Measurements from ENCODE around the gene BMP7.

BMP7 gene

DNA sequence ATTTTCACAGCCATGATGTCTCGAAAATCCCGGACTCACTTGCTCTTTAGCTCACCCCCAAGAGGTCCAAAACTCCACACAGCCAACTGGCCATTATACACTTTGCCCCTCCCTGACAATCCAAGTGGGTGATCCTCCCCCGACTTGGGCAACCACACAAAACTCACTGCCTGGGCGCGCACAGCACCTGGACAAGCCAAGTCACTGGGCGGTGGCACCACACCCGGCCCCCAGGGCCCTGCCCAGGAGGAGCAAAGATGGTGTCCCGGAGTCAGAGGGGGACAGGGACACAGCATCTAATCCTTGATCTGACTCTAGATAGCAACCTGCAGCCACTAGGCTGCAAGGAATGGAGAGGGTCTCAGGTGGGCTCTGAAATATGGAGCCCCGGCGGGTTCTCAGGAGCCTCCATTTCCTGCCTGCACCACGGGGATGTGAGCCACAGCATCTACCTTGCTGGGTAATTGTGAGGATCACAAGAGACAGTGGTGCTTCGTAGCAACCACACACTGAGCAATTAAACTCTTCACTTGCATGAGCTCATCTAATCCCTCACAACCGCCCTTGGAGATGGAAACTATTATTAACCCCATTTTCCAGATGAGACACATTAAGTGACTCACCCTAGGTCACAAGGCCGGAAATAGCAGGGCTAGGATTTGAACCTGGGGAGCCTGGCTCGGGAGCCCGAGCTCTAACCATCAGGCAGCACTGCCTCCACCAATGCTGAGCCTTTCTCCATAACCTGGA is 66.6 kb downstream of the BMP7 start:
- TF ChIP-seq, protein P1, sequence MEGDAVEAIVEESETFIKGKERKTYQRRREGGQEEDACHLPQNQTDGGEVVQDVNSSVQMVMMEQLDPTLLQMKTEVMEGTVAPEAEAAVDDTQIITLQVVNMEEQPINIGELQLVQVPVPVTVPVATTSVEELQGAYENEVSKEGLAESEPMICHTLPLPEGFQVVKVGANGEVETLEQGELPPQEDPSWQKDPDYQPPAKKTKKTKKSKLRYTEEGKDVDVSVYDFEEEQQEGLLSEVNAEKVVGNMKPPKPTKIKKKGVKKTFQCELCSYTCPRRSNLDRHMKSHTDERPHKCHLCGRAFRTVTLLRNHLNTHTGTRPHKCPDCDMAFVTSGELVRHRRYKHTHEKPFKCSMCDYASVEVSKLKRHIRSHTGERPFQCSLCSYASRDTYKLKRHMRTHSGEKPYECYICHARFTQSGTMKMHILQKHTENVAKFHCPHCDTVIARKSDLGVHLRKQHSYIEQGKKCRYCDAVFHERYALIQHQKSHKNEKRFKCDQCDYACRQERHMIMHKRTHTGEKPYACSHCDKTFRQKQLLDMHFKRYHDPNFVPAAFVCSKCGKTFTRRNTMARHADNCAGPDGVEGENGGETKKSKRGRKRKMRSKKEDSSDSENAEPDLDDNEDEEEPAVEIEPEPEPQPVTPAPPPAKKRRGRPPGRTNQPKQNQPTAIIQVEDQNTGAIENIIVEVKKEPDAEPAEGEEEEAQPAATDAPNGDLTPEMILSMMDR (IDR thresholded peaks at IDR 0.05; ENCODE audit: extremely low read depth, missing control alignments), result no peak
- DNase-seq (ENCODE audit: low spot score), result no peak

GRCh38 chr20:57198132-57199072 is 68.0 kb downstream of the BMP7 start:
- DNase-seq (ENCODE audit: low spot score), result no peak
- TF ChIP-seq, protein P1 (IDR thresholded peaks at IDR 0.05; ENCODE audit: extremely low read depth, missing control alignments), result no peak

GRCh38 chr20:57197352-57198131 is 68.9 kb downstream of the BMP7 start:
- DNase-seq (ENCODE audit: low spot score), result no peak
- TF ChIP-seq, protein P1 (IDR thresholded peaks at IDR 0.05; ENCODE audit: extremely low read depth, missing control alignments), result no peak

DNA sequence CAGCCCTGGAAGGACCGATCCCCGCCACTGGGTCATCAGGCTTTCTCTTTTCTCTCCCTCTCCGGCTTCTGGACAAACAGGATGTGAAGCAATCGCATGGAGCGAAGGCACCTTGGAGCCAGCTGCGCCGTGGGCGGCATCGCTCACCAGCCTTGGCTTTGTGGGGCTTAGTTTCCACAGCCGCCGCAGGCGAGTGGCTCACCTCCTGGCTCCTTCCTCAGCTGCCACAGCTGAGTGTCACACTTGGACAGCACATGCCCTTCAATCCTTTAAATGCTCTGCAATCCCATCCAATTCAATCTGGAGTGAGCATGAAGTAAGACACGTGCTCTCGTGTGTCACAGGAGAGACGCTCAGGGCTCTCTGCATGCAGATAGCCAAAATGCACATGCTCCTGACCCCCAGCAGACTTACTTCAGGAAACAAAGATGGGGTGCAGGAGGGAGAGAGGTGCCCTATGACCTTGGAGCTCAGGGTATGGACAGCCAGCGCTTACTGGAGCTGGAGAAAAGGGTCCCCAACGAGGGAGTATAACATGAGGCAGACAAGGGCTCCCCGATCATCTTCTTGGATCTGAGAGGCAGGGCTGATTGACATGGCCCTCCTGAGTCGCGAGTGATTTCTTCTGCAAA is 70.9 kb downstream of the BMP7 start:
- no peak for DNase-seq (ENCODE audit: low spot score)
- TF ChIP-seq, protein P1 (IDR thresholded peaks at IDR 0.05; ENCODE audit: extremely low read depth, missing control alignments), result no peak

GRCh38 chr20:57195023-57195422 is 71.4 kb downstream of the BMP7 start:
- no peak for DNase-seq (ENCODE audit: low spot score)
- TF ChIP-seq, protein P1 (IDR thresholded peaks at IDR 0.05; ENCODE audit: extremely low read depth, missing control alignments), result no peak

DNA sequence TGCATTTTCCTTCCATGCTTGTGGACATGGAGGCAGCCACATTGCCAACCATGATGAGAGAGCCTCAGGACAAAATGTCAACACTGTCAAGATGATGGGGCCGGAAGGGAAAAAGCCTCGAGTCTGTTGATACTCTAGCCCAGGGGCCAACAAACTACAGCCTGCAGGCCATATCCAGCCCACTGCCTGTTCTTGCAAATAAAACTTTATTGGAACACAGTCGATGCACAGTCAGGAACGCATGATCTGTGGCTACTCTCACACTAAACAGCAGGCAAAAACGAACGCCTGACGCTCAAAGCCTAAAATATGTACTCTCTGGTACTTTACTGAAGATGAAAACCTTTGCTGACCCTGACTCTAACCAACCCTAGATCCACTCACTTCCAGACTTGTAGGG is 72.3 kb downstream of the BMP7 start:
- DNase-seq (ENCODE audit: low spot score), result no peak
- TF ChIP-seq, protein P1 (IDR thresholded peaks at IDR 0.05; ENCODE audit: extremely low read depth, missing control alignments), result no peak

Measured in GM20000 (cell line).